Tibial nerve (tissue), 4 donors: ENCODE measurements around the gene SRSF4. TPM values are rescaled to one million over a fixed set of nuclear protein-coding genes. Genes with fewer than 3 reads are reported as not detected.

ENCODE experiments used
- DNase-seq, 2 donors: peaks; one replicate each; pipeline ENCODE4 v3.0.0-alpha.2; 2019; ENCODE audit warnings: low spot score in 2 of 2
- H3K27ac ChIP-seq, 4 donors: fragments of 200-600 bp; sonication (generic) in 3 of 4; one replicate each; pipeline ENCODE4 v1.5.1; 2017 to 2019; ENCODE audit warnings: mild to moderate bottlenecking in 1 of 4
- H3K27me3 ChIP-seq, 2 donors: fragments of 200-600 bp; sonication (generic) in 1 of 2; one replicate each; pipeline versions ENCODE4 v1.5.1 to v1.6.0; 2017 to 2019
- H3K36me3 ChIP-seq, 3 donors: fragments of 200-600 bp; sonication (generic); one replicate each; pipeline ENCODE4 v1.5.1; 2018 to 2019
- H3K4me1 ChIP-seq, 4 donors: fragments of 200-600 bp; sonication (generic) in 3 of 4; one replicate each; pipeline ENCODE4 v1.5.1; 2017 to 2019
- H3K4me3 ChIP-seq, 4 donors: fragments of 200-600 bp; sonication (generic) in 3 of 4; one replicate each; pipeline ENCODE4 v1.5.1; 2017 to 2019; ENCODE audit warnings: mild to moderate bottlenecking in 1 of 4, moderate library complexity in 1 of 4
- H3K9me3 ChIP-seq, 4 donors: fragments of 200-600 bp; sonication (generic) in 3 of 4; one replicate each; pipeline ENCODE4 v1.5.1; 2017 to 2019
- EP300 ChIP-seq, 2 donors: sonication (generic); formaldehyde crosslinking; IDR thresholded peaks; one replicate each; pipeline ENCODE4 v1.6.1; 2017; ENCODE audit warnings: antibody characterized with exemption in 2 of 2, mild to moderate bottlenecking in 1 of 2
- POLR2A ChIP-seq, 2 donors: fragments of 450-650 bp; IDR thresholded peaks; one replicate each; pipeline ENCODE4 v1.6.1; 2017; ENCODE audit warnings: antibody characterized with exemption in 2 of 2, mild to moderate bottlenecking in 2 of 2, moderate library complexity in 2 of 2
- WGBS, 2 donors: methylation state at CpG; one replicate each; pipeline ENCODE4 v1.1.5; 2018; 5-methylcytosine and 5-hydroxymethylcytosine counted together
- total RNA-seq, 4 donors: library from RNA; depleted of rRNA; stranded (reverse); fragments of >200 nt; gene quantifications; one replicate each; pipeline ENCODE4 v1.1.0, GENCODE V29; 2016
- TF ChIP-seq, protein P1 (sequence below), 5 experiments: fragments of 200-600 bp in 3 of 5; fragments of 450-650 bp in 2 of 5; sonication (generic) in 3 of 5; IDR thresholded peaks; one replicate each; pipeline ENCODE4 v1.5.1; 2016 to 2019; ENCODE audit warnings: antibody characterized with exemption in 5 of 5, mild to moderate bottlenecking in 3 of 5, moderate library complexity in 2 of 5

Gene SRSF4
- total RNA-seq, 4 donors from 2014 or later = 63.4 to 75.9 (median 69.1) TPM

DNA sequence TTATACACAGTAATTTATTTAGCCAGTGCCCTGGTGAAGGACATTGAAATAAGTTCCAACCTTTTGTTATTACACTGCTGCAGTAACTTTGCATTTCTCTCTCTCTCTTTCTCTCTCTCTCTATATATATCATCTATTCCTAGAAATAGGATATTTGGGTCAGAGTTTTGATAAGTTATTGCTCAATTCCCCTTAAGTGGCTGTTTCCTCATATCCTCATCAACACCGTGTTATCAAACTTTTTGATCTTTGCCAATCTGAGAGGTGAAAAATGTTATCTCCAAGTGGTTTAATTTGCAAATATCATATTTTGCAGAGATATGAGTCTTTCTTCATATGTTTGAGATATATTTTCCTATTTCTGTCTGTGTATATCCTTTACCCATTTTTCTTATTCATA is 1.6 kb upstream of the SRSF4 start:
- 81 to 83% methylated on average over 1 of the region's 1 CpG for WGBS, 2 donors
- H3K9me3 ChIP-seq = no peaks in the 10 kb centered on the region

GRCh38 chr1:29180497-29181412 is 945 bp downstream of the SRSF4 start:
- 1% methylated on average over 26 to 32 of the region's 32 CpGs for WGBS, 2 donors
- Histone ChIP-seq H3K4me1 (peaks cover 0 to 55% (median 46%) of the 10 kb centered on the region in 4 donors), H3K27ac (peak overlapping the region; percentile 98 to 100 (median 100)), H3K9me3 (no peaks in the 10 kb centered on the region), H3K4me3 (peak overlapping the region; percentile 79 to 97 (median 87)), H3K36me3 (no peaks in the 10 kb centered on the region), H3K27me3 (no peaks in the 10 kb centered on the region)
- no peak for DNase-seq
- TF ChIP-seq, protein P1, sequence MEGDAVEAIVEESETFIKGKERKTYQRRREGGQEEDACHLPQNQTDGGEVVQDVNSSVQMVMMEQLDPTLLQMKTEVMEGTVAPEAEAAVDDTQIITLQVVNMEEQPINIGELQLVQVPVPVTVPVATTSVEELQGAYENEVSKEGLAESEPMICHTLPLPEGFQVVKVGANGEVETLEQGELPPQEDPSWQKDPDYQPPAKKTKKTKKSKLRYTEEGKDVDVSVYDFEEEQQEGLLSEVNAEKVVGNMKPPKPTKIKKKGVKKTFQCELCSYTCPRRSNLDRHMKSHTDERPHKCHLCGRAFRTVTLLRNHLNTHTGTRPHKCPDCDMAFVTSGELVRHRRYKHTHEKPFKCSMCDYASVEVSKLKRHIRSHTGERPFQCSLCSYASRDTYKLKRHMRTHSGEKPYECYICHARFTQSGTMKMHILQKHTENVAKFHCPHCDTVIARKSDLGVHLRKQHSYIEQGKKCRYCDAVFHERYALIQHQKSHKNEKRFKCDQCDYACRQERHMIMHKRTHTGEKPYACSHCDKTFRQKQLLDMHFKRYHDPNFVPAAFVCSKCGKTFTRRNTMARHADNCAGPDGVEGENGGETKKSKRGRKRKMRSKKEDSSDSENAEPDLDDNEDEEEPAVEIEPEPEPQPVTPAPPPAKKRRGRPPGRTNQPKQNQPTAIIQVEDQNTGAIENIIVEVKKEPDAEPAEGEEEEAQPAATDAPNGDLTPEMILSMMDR (IDR thresholded peaks at IDR 0.05) = no peak
- TF ChIP-seq EP300 (IDR thresholded peaks at IDR 0.05) = peak in 1 of 2 donors; percentile 9
- no peak for TF ChIP-seq POLR2A (IDR thresholded peaks at IDR 0.05)

More for the DNA sequence above, 1.6 kb upstream of the SRSF4 start:
- H3K27me3 ChIP-seq = no peaks in the 10 kb centered on the region
- TF ChIP-seq, protein P1 (IDR thresholded peaks at IDR 0.05) = no peak
- TF ChIP-seq POLR2A (IDR thresholded peaks at IDR 0.05) (no peak), EP300 (IDR thresholded peaks at IDR 0.05) (no peak)
- H3K27ac ChIP-seq = no peak overlapping the region
- H3K36me3 ChIP-seq = no peaks in the 10 kb centered on the region
- H3K4me1 ChIP-seq = peaks cover 0 to 30% (median 26%) of the 10 kb centered on the region in 4 donors
- H3K4me3 ChIP-seq = no peak overlapping the region
- no peak for DNase-seq

GRCh38 chr1:29179641-29180184 is 2.0 kb downstream of the SRSF4 start:
- peak overlapping the region in 3 of 4 donors; percentile 50 to 100 (median 99) for H3K27ac ChIP-seq
- H3K4me1 ChIP-seq = peaks cover 0 to 56% (median 46%) of the 10 kb centered on the region in 4 donors
- 25 to 26% methylated on average over 4 of the region's 4 CpGs for WGBS, 2 donors

DNA sequence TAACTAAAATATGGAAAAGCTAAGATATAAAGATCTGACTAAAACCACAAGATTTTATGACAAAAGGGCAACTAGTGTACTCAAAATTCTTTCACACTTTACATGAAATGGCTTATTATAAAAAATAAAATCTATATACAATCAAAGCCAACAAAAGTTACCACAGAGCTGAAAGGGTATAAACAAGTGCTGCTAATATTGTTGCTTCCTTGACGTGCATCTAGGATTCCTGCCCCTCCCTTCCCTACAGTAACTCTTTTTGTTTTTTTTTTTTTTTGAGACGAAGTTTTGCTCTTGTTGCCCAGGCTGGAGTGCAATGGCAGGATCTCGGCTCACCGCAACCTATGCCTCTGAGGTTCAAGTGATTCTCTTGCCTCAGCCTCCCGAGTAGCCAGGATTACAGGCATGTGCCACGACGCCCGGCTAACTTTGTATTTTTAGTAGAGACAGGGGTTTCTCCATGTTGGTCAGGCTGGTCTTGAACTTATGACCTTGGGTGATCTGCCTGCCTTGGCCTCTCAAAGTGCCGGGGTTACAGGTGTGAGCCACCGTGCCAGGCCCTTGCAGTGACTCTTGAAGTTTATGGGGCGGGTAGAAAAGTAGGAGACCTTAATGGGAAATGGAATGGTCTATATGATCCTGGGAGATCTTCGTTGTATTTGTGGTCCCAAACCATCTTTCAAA is 4.5 kb downstream of the SRSF4 start:
- no peak for DNase-seq
- Histone ChIP-seq H3K27ac (peak overlapping the region in 2 of 4 donors; percentile 3 to 61), H3K36me3 (peaks cover 0 to 5% (median 0%) of the 10 kb centered on the region in 3 donors), H3K4me1 (peaks cover 0 to 55% (median 47%) of the 10 kb centered on the region in 4 donors), H3K27me3 (no peaks in the 10 kb centered on the region), H3K9me3 (no peaks in the 10 kb centered on the region), H3K4me3 (no peak overlapping the region)
- TF ChIP-seq POLR2A (IDR thresholded peaks at IDR 0.05) (no peak), EP300 (IDR thresholded peaks at IDR 0.05) (no peak)
- TF ChIP-seq, protein P1 (IDR thresholded peaks at IDR 0.05) = no peak
- WGBS, 2 donors = 59 to 60% methylated on average over 12 of the region's 12 CpGs

More at GRCh38 chr1:29179641-29180184, 2.0 kb downstream of the SRSF4 start:
- Histone ChIP-seq H3K9me3 (no peaks in the 10 kb centered on the region), H3K4me3 (peak overlapping the region in 3 of 4 donors; percentile 79 to 97 (median 87)), H3K27me3 (no peaks in the 10 kb centered on the region), H3K36me3 (no peaks in the 10 kb centered on the region)
- TF ChIP-seq POLR2A (IDR thresholded peaks at IDR 0.05) (no peak), EP300 (IDR thresholded peaks at IDR 0.05) (no peak)
- TF ChIP-seq, protein P1 (IDR thresholded peaks at IDR 0.05) = no peak
- DNase-seq = no peak
